Tibial nerve (tissue), 4 donors: ENCODE results near the gene KATNB1. TPM values are rescaled to one million over a fixed set of nuclear protein-coding genes. Genes with fewer than 3 reads are reported as not detected.
"Not testable (repeated sequence)": the region's sequence is repeated elsewhere in the genome, so short reads cannot be mapped to it uniquely, and the experiment has no call there.

Experiments
- DNase-seq, 2 donors: peaks; one replicate each; pipeline ENCODE4 v3.0.0-alpha.2; 2019; ENCODE audit warnings: low spot score in 2 of 2
- H3K27ac ChIP-seq, 4 donors: fragments of 200-600 bp; sonication (generic) in 3 of 4; one replicate each; pipeline ENCODE4 v1.5.1; 2017 to 2019; ENCODE audit warnings: mild to moderate bottlenecking in 1 of 4
- H3K27me3 ChIP-seq, 2 donors: fragments of 200-600 bp; sonication (generic) in 1 of 2; one replicate each; pipeline versions ENCODE4 v1.5.1 to v1.6.0; 2017 to 2019
- H3K36me3 ChIP-seq, 3 donors: fragments of 200-600 bp; sonication (generic); one replicate each; pipeline ENCODE4 v1.5.1; 2018 to 2019
- H3K4me1 ChIP-seq, 4 donors: fragments of 200-600 bp; sonication (generic) in 3 of 4; one replicate each; pipeline ENCODE4 v1.5.1; 2017 to 2019
- H3K4me3 ChIP-seq, 4 donors: fragments of 200-600 bp; sonication (generic) in 3 of 4; one replicate each; pipeline ENCODE4 v1.5.1; 2017 to 2019; ENCODE audit warnings: mild to moderate bottlenecking in 1 of 4, moderate library complexity in 1 of 4
- H3K9me3 ChIP-seq, 4 donors: fragments of 200-600 bp; sonication (generic) in 3 of 4; one replicate each; pipeline ENCODE4 v1.5.1; 2017 to 2019
- CTCF ChIP-seq, 5 experiments: fragments of 200-600 bp in 3 of 5; fragments of 450-650 bp in 2 of 5; sonication (generic) in 3 of 5; IDR thresholded peaks; one replicate each; pipeline ENCODE4 v1.5.1; 2016 to 2019; ENCODE audit warnings: antibody characterized with exemption in 5 of 5, mild to moderate bottlenecking in 3 of 5, moderate library complexity in 2 of 5
- EP300 ChIP-seq, 2 donors: sonication (generic); formaldehyde crosslinking; IDR thresholded peaks; one replicate each; pipeline ENCODE4 v1.6.1; 2017; ENCODE audit warnings: antibody characterized with exemption in 2 of 2, mild to moderate bottlenecking in 1 of 2
- POLR2A ChIP-seq, 2 donors: fragments of 450-650 bp; IDR thresholded peaks; one replicate each; pipeline ENCODE4 v1.6.1; 2017; ENCODE audit warnings: antibody characterized with exemption in 2 of 2, mild to moderate bottlenecking in 2 of 2, moderate library complexity in 2 of 2
- WGBS, 2 donors: methylation state at CpG; one replicate each; pipeline ENCODE4 v1.1.5; 2018; 5-methylcytosine and 5-hydroxymethylcytosine counted together
- total RNA-seq, 4 donors: library from RNA; depleted of rRNA; stranded (reverse); fragments of >200 nt; gene quantifications; one replicate each; pipeline ENCODE4 v1.1.0, GENCODE V29; 2016

Gene KATNB1
- total RNA-seq, 4 donors from 2014 or later: 21.0 to 36.8 (median 27.5) TPM

DNA sequence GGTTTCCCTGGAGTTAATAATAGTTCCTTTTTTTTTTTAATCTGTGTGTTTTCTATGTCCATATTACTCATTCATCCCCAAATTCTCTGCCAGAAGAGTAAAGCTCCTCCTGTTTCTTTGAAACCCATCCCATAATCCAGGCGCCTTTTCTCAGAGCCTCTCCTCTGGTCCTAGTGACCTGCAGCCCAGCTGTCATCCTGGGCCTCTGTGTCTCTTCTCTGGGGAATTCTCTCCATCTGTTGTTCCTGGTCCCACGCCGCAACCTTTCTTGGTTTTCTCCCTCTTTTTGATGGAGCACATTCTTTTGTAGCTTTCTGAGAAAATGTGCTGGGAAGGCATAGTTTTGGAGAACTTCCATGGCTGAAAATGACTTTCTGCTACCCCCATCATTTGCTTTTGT lies 10.2 kb downstream of the KATNB1 start:
- no peak overlapping the region for H3K4me3 ChIP-seq
- H3K36me3 ChIP-seq: peaks cover 0 to 71% (median 0%) of the 10 kb centered on the region in 3 donors
- no peaks in the 10 kb centered on the region for H3K27me3 ChIP-seq
- TF ChIP-seq POLR2A (IDR thresholded peaks at IDR 0.05): no peak
- TF ChIP-seq EP300 (IDR thresholded peaks at IDR 0.05): no peak
- TF ChIP-seq CTCF (IDR thresholded peaks at IDR 0.05): no peak
- H3K9me3 ChIP-seq: no peaks in the 10 kb centered on the region
- peaks cover 0 to 9% (median 0%) of the 10 kb centered on the region in 4 donors for H3K4me1 ChIP-seq
- DNase-seq: no peak
- 95 to 98% methylated on average over 3 of the region's 3 CpGs for WGBS, 2 donors
- no peak overlapping the region for H3K27ac ChIP-seq

DNA sequence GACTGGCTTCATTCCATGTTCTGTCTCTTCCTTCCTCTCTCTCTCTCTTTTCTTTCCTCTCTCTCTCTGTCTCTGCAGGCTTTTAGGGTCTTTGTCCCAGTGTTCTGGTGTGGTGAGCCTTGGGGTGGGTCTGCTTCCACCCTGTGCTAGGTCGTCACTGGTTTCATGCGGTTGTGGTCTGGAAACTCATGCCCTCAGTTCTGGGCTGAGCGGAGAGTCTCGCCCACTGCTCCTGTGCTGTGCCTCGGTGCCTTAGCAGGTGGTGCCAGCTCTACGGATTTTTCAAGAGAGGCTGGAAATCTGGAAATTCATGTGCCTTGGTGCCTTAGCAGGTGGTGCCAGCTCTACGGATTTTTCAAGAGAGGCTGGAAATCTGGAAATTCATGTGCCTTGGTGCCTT lies 10.7 kb downstream of the KATNB1 start:
- not testable (repeated sequence) for H3K4me1 ChIP-seq, DNase-seq, H3K4me3 ChIP-seq, H3K9me3 ChIP-seq, H3K27ac ChIP-seq, H3K27me3 ChIP-seq
- WGBS, 2 donors: 80 to 89% methylated on average over 7 of the region's 7 CpGs
- peaks cover 0 to 76% (median 0%) of the 10 kb centered on the region in 3 donors for H3K36me3 ChIP-seq

- Histone ChIP-seq H3K9me3 (no peaks in the 10 kb centered on the region), H3K4me1 (peaks cover 0 to 9% (median 0%) of the 10 kb centered on the region in 4 donors), H3K4me3 (no peak overlapping the region), H3K27ac (no peak overlapping the region), H3K36me3 (peaks cover 0 to 76% (median 0%) of the 10 kb centered on the region in 3 donors), H3K27me3 (no peaks in the 10 kb centered on the region)
- WGBS, 2 donors: 84 to 89% methylated on average over 7 of the region's 7 CpGs
- TF ChIP-seq CTCF (IDR thresholded peaks at IDR 0.05): no peak
- TF ChIP-seq POLR2A (IDR thresholded peaks at IDR 0.05): no peak
- no peak for TF ChIP-seq EP300 (IDR thresholded peaks at IDR 0.05)
- DNase-seq: no peak
These were observed 11.5 kb downstream of the KATNB1 start for GRCh38 chr16:57747091-57747490.

GRCh38 chr16:57747496-57747895 lies 11.9 kb downstream of the KATNB1 start:
- WGBS, 2 donors: 82 to 89% methylated on average over 12 of the region's 12 CpGs
- Histone ChIP-seq H3K4me1 (peaks cover 0 to 9% (median 0%) of the 10 kb centered on the region in 4 donors), H3K4me3 (no peak overlapping the region), H3K27me3 (no peaks in the 10 kb centered on the region), H3K36me3 (peaks cover 0 to 79% (median 0%) of the 10 kb centered on the region in 3 donors), H3K9me3 (no peaks in the 10 kb centered on the region), H3K27ac (no peak overlapping the region)
- DNase-seq: no peak
- TF ChIP-seq CTCF (IDR thresholded peaks at IDR 0.05): no peak
- TF ChIP-seq EP300 (IDR thresholded peaks at IDR 0.05): no peak
- no peak for TF ChIP-seq POLR2A (IDR thresholded peaks at IDR 0.05)

GRCh38 chr16:57747996-57748395 lies 12.4 kb downstream of the KATNB1 start:
- H3K4me3 ChIP-seq: no peak overlapping the region

More at GRCh38 chr16:57747996-57748395, 12.4 kb downstream of the KATNB1 start:
- Histone ChIP-seq H3K36me3 (peaks cover 0 to 79% (median 0%) of the 10 kb centered on the region in 3 donors), H3K27ac (no peak overlapping the region), H3K4me1 (peaks cover 0 to 9% (median 0%) of the 10 kb centered on the region in 4 donors), H3K9me3 (no peaks in the 10 kb centered on the region), H3K27me3 (no peaks in the 10 kb centered on the region)
- DNase-seq: no peak
- TF ChIP-seq CTCF (IDR thresholded peaks at IDR 0.05) (no peak), POLR2A (IDR thresholded peaks at IDR 0.05) (no peak), EP300 (IDR thresholded peaks at IDR 0.05) (no peak)
- WGBS, 2 donors: 85 to 90% methylated on average over 6 of the region's 6 CpGs
